Ecto neural progenitor cell (in vitro differentiated cells): Measurements from ENCODE around the gene SNTG2.

Experiments used
- DNase-seq: peaks from one replicate; pipeline ENCODE4 v3.0.0-alpha.2; 2018; ENCODE audit warnings: low spot score

Gene SNTG2

DNA sequence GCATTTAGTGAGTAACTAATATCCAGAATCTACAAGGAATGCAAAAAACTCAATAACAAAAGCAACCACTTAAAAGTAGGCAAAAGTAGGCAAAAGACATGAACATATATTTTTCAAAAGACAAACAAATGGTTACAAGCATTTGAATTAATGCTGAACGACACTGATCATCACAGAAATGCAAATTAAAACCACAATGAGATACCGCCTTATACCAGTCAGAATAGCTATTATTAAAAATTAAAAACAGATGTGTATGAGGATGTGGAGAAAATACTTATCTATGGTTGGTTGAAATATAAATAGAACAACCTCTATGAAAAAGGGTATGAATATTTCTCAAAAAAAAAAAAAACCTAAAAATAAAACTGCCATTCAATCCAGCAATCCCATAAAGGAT, 51.7 kb downstream of the SNTG2 start:
- DNase-seq: no peak

DNA sequence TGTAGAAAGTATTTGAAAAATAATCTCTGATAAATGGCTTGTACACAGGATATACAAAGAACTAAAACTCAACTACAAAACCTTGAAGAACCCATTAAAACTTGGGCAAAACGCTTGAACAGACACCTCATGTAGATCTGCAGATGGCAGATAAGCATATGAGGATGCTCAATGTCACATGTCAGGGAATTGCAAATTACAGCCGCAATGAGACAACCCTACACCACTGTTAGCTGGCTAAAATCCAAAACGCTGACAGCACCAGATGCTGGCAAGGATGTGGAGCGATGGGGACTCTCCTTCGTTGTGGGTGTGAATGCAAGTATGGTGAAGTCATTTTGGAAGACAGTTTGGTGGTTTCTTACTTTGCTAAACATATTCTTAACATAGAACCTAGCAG, 53.7 kb downstream of the SNTG2 start:
- no peak for DNase-seq

DNA sequence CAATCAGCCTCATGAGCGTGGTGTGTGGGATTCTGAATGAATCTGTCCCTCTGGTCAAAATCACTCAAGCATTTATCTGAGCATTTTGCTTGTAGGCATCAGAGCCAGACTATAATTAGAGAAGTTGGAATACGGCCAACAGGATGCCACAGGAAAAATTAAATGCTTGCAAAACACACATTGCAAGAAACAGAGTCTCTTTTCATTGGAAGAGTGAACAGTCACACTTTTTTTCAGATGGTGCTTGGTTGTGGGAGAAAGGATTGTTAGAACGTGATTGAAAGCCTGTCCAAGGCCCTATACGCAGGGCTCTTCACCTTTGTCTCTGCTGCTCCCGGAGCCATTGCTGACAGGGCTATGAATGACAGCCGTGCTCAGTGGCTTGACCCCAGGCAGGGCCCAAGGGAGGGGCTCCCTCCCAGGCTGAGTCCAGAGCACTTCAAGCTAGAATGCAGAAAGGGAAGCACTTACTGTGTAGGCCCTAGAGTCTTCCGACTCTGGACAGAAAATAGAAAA, 59.8 kb downstream of the SNTG2 start:
- DNase-seq: no peak

DNA sequence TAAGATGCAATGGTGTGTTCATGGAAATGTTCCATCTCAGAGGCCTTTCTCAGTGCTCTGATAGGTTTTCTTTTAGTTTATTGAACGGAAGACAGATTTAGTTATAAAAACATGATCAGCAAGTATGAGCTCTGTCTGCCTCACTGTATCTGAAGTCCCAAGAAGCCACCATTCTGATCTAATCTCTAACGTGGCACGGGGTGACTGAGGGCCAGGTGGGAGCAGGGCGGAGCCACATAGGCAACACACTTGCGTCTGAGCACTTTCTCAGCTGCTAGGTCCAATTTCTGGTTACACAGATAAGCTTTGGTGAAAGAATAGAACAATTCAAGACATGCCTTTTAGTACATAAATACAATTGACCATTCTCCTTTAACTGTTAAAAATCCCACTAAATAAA, 60.4 kb downstream of the SNTG2 start:
- no peak for DNase-seq

DNA sequence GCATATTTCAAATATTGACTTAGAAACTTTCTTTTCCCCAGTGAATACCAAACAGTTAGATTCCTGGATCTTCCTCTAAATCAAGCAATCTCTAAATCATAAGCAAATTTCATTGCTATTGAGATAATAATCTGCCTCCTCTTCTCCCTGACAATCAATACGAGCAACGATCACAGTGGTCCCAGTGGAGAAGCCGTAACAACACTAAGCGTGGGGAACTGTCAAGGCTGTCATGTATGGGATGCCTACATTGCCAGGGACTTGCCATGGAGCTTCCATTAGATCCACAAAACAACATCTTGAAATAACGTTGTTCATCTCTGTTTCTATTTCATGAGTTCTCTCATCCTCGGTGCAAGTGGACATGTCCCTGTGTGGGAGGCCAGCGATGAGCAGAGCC, 61.3 kb downstream of the SNTG2 start:
- DNase-seq: no peak

DNA sequence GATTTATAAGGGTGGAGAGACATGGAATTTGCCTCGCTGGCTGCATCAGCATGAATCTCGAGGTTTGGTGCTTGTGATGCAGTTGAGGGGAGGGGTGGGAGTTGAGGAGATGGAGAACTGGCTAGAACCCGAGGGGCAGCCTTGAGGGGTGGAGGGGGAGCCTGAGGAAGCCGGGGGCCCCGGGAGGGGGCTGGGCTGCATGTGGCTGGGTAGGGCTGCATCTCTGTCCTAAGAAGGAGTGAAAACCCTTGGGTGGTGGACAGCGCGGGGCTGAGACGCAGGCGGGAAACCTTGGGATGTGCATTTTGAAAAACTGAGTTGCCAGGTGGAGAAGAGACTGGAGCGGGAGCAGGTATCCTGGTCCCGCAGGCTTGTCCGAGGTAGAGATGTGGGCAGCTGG, 64.2 kb downstream of the SNTG2 start:
- no peak for DNase-seq

DNA sequence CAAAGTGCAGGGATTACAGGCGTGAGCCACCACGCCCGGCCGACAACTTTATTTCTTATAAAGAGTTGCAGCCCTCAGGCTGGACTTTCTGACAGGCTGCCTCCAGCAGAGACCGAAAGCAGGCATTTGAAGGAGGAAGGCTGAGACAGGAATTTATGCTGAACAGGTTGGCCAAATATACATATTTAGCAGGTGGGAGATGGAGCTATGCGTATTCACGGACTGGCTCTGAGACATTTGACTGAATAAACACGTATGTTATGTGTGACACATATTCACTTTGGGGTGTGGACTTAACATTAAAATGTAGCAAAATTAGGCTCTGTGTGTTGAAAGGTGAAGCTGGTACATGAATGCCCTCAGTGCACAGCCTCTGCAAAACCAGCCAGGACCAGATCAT, 65.9 kb downstream of the SNTG2 start:
- DNase-seq: no peak

DNA sequence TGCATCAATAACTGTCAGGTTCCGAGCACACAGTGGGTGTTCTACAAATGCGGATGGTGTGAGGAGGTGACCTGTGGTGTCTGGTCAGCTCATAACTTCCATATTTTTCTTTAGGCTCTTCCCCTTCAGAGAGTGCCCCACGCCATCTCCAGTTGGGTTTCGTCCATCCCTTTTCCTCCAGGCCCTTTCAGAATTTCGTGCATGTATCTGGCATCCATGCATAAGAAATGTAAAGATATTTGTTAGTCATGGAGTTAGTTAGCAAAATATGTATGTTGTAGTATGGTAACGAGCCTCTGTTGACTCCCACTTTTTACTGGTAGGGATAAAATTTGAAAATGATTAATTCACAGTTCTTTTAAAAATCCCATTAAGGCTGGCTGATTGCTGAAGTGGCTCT, 67.2 kb downstream of the SNTG2 start:
- no peak for DNase-seq

DNA sequence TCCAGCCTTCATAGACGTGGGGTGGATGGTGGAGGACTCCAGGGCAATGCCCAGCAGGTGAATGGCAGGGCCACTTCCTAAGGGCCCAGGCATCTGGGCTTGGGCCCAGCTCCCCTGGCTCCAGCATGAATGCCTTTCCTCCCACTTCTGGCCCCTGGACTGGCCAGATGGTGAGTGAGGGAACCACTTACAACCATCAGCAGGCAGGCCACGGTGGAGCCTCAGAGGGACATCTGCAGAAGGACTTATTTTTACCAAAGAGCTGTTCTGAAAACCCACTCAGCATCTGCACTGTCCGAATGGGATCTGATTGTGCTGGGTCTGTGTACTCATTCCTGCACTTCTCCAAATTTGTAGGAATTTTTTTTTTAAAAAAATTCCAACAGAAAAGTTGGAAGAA, 69.6 kb downstream of the SNTG2 start:
- no peak for DNase-seq

DNA sequence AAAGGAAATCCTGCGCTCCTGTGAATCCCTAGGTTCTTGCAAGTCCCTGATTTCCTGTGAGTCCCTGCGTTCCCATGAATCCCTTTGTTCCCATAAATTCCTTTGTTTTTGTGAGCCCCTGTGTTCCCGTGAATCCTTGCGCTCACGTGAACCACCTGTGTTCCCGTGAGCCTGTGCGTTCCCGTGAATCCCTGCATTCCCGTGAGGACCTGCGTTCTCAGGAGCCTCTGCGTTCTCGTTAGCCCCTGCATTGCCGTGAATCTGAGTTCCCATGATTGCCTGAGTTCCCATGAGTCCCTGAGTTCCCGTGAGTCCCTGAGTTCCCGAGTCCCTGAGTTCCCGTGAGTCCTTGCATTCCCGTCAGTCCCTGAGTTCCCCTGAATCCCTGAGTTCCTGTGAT, 71.5 kb downstream of the SNTG2 start:
- DNase-seq: no peak

DNA sequence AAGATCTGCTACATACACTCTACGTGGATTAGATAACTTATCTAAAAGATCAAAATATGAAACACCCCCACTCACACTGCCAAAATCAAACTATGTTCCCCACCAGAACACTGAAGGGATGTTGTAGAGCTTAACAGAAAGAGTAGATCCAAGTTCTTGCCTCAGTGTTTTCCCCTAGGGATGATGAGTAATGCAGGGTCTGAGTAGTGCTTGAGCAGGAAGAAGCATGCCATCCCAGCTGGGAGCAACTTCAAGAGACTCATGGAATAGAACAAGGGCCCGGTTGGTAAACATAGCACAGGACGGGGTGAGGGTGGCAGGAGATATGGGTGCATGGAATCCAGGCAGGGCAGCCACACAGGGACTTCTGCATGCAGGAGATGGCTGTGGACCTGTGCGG, 74.3 kb downstream of the SNTG2 start:
- no peak for DNase-seq

DNA sequence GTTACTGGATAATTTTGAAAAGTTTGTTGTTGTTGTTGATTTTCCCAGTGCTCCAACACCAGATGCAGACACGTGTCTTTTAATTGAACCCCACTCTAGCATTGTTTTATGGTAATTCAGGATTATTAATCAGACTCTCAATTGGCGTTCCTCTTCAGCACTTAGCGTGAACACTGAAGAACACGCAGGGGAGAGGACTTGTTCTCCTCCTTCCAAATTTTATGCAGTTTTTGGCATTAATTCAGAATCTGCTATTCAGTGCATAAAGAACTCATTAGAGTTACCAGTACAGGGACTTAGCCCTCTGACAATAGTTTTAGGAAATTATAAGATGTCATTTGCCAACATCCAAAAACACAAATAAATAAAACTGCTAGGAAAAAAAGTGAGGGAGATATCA, 75.5 kb downstream of the SNTG2 start:
- no peak for DNase-seq

DNA sequence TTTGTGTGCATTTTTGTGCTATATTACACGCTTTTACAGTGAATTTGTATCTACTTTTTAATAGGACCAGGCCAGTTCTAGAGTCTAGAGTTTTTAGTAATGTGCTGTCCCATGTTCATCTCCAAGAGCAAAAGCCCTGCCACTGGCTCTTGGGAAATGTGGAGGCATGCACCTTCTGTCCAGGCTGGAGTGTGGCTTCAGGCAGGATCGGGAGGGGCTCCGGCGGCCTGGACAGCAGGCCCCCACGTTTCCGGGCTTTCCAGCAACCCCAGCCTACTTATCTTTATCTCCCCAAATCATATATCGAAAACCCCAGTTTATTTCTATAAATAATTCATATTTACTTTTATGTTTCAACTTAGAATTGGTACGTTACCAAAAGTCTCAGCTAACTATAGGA, 78.2 kb downstream of the SNTG2 start:
- DNase-seq: no peak

DNA sequence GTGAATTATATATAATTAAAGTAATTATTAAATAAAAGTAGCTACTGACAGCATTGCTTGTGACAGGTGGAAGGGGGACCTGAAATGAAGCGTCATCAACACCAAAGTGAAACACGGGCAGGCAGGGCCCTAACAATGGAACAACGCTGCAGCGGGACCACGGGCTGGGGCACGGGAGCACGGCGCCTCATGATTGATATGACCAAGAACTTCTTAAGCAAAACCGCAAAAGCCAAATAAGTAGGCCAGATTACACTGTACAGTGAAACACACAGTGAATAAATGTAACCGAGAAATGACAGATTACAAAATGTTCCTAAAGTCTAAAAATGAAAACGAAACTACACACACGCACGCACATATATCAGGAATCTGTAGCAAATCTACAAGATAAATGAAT, 81.4 kb downstream of the SNTG2 start:
- no peak for DNase-seq

DNA sequence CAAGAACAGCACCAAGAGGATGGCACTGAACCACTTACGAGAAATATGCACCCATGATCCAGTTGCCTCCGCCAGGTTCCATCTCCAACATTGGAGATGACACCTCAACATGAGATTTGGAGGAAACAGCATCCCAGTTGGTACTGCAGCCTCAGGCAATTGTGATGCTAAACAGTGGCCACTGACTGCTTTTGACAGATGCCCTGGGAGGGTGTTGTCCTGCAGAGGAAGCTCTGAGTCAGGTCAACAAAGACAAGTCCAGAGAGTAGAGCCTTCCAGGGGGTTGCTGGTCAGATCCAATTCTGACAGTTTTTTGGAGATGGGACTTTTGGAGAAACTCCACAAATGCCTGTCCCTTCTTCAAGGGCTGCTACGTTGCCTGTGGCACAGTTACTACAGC, 82.4 kb downstream of the SNTG2 start:
- no peak for DNase-seq

DNA sequence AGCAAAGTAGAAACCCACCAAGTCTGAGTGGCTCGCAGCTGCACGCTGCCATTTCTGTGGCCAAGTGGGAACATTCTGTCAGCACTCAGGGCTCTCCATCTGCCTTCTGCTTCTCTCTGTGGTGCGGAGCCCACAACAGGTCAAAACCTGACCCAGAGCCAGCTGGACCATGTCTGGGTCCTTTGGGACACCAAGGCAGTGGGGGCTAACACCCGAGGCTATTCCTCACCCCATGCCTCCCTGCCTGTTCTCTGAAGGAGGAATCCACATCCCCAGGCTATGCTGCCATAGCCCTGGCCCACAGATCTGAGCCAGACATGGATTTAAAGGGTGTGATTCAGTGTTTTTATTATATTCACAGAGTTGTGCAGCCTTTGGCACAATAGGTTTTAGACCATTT, 86.4 kb downstream of the SNTG2 start:
- DNase-seq: no peak

DNA sequence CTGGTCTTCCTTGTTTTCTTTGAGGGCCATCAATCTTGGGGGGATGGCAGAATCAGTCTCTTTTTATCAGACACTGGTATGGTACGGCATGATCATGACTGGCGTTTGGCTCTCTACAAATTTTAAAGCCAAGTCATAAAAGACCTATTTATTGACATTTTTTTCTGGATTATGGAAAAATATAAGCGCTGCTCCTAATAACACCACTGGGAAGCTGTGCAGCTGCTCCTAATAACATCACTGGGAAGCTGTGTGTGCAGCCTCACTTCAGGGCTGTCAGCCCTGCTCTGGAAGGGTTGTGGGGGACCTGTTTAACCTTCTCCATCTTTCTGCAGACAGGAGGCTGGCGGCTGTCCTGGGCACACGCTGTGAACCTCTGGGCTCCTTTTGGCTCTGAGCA, 88.9 kb downstream of the SNTG2 start:
- no peak for DNase-seq

DNA sequence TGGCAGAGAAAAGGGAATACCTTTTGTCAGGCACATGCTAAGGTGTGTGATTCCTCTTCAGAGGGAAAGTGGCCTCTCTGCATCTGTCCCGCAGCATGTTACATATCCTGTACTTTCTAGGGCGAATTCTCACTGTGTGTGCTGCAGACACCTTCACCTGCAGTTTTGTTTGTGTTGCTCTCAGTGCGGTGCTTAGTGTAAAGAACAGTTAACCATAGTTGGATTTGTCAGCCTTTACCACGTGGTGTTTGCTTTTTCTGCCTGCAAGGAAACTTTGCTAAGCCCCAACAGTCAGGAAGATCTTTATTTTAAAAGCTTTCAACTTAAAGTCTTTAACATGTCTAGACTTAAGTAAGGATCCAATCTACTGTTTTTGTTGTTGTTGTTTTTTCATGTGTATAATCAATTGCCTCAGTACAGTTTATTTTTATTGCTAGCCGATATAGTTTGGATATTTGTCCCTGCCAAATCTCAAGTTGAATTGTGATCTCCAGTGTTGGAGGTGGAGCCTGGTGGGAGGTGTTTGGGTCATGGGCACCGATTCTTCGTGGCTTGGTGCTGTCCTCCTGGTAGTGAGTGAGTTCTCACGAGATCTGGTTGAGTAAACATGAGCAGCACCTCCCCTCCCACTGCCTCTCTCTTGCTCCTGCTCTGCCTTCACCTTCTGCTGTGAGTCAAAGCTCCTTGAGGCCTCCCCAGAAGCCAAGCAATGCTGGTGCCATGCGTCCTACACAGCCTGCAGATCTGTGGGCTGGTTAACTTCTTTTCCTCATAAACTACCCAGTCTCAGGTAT, 90.6 kb downstream of the SNTG2 start:
- no peak for DNase-seq

DNA sequence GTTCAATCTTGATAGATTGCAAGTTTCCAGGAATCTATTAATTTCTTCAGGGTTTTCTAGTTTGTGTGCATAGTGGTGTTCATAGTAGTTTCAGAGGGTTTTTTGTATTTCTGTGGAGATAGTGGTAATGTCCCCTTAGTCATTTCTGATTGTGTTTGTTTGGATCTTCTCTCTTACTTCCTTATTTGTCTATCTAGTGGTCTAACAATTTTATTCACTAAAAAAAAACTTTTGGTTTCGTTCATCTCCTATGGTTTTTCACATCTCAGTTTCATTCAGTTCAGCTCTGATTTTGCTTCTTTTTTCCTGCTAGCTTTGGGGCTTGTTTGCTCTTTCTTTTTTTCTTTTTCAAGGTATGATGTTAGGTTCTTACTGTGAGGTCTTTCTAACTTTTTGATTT, 94.5 kb downstream of the SNTG2 start:
- DNase-seq: no peak

DNA sequence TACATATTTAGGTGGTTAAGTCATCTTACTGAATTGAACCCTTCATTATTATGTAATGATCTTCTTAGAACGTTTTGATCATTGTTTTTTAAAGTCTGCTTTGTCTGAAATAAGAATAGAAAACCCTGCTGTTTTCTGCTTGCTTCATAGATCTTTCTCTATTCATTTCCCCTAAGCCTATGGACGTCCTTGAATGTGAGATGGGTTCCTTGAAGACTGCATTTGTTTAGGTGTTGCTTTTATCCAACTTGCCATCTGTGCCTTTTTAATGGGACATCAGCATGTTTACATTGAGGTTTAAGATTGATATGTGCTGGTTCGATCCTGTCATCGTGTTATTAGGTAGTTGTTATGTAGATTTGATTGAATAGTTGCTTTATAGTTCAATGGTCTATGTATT, 95.4 kb downstream of the SNTG2 start:
- no peak for DNase-seq

DNA sequence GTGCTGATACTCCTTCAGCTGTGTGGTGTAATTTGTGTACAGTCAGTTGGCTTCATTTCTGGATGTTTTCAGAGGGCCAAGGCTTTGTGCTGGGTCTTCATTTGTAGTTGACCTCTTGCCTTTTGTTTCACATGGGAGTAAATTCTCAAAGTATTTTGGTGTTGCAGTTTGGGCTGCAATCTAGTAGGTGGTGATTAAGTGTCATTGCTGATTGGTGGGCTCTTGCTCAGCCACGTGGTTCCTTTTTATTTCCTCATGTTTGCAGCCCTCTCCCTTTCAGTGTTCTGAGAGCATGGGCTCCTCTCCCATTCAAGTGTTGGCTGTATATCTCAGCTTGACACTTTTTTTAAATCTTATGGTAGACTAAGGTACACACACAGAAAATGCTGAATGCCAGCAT, 96.8 kb downstream of the SNTG2 start:
- no peak for DNase-seq

DNA sequence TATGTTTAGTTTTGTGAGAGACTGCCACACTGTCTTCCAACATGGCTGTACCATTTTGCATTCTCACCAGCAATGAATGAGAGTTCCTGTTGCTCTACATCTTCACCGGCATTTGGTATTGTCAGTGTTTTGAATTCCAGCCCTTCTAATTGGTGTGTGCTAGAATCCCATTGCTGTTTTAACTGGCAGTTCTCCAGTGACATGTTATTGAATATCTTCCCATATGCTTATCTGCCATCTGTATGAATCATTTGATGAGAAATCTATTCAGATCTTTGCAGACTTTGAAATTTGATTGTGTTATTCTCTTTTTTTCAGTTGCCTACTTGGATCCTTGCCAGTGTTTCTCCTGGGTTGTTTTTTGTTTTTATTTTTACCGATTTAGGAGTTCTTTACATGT, 99.0 kb downstream of the SNTG2 start:
- DNase-seq: no peak

DNA sequence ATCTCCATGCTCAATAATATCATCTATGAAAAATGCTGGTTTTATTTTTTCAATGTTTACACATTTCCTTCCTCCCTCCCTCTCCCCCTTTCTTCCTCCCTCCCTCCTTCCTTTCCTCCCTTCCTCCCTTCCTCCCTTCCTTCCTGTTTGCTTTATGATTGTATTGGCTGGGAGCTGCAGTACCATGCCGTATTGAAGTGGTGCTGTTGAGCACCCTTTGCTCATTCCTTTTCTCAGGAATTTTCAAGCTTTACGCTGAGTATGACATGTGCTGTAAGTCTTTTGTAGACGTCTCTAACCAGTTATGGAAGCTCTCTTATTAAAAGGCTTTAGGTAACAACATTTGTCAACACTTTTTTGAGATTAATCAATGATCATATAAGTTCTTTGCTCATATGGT, 100.4 kb downstream of the SNTG2 start:
- DNase-seq: no peak

DNA sequence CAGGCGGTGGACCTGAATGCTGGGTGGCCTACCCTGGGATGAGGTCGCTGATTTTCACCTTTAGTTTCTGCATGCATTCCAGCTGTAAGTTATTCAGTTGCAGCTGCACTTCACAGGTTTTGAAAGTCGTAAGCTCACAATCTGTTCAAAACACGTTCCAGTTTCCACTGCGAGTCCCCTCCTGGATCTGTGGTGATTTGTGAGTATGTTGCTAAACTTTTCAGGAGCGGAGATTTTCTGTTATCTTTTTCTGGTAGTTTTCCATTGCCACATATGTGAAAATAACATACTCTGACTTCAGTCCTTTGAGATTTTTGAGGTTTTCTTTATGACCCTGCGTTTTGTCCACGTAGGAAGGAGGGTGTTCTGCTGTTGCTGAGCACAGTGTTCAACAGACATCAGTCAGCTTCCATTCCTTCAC, 102.1 kb downstream of the SNTG2 start:
- DNase-seq: no peak
